T-cell (primary cell): ENCODE measurements around the gene SEC16B. TPM values are rescaled to one million over a fixed set of nuclear protein-coding genes. Genes with fewer than 3 reads are reported as not detected.
A peak's percentile ranks its signal among the peaks of the same experiment; 100 is the strongest.

Experiments used
- ATAC-seq, 4 experiments: fragments of 200-7000 bp in 3 of 4; fragments of 150-1000 bp in 1 of 4; cut with Tn5 transposase; replicated peaks in 1 of 4; 1 replicate in 3 of 4; 2 replicates in 1 of 4; pipeline ENCODE4 v1.10.0; 2021; ENCODE audit warnings: moderate library complexity in 3 of 4, mild to moderate bottlenecking in 2 of 4, moderate number of reproducible peaks in 1 of 4
- CTCF ChIA-PET, 2 donors: fragments of 300-600 bp; sonication (Branson Sonifier 250); formaldehyde crosslinking; loops; one replicate each; lab custom pipeline; 2022; ENCODE audit warnings: antibody characterized with exemption in 2 of 2; lab: Charles Lee
- POLR2A ChIA-PET, 2 donors: fragments of 300-600 bp; sonication (Branson Sonifier 250); formaldehyde crosslinking; loops; one replicate each; lab custom pipeline; 2022; ENCODE audit warnings: antibody characterized with exemption in 2 of 2; lab: Charles Lee
- DNase-seq, 35 experiments: peaks; one replicate each; pipeline versions ENCODE4 v3.0.0 to v3.0.0-alpha.2; 2013 to 2023
- H3K27ac ChIP-seq: one replicate; pipeline ENCODE4 v1.5.1; 2013; ENCODE audit warnings: low read length
- H3K27me3 ChIP-seq, 2 experiments: replicated peaks in 1 of 2; 1 replicate in 1 of 2; 2 replicates in 1 of 2; pipeline versions ENCODE4 v1.6.1 to v1.7.0; 2013; ENCODE audit warnings: low read length in 1 of 2, mixed read lengths in 1 of 2; ENCODE audit not compliant: control insufficient read depth in 2 of 2, insufficient read depth in 2 of 2; ENCODE audit errors: extremely low read depth in 1 of 2
- H3K36me3 ChIP-seq, 2 donors: 1 replicate in 1 of 2; 2 replicates in 1 of 2; pipeline versions ENCODE4 v1.6.1 to v1.7.0; 2013; ENCODE audit warnings: low read length in 1 of 2; ENCODE audit not compliant: control insufficient read depth in 2 of 2, insufficient read depth in 1 of 2; ENCODE audit errors: extremely low read depth in 1 of 2
- H3K4me1 ChIP-seq, 2 experiments: 1 replicate in 1 of 2; 2 replicates in 1 of 2; pipeline versions ENCODE4 v1.6.1 to v1.7.0; 2013; ENCODE audit warnings: low read length in 2 of 2, mixed read lengths in 1 of 2; ENCODE audit not compliant: insufficient read depth in 2 of 2, control insufficient read depth in 1 of 2; ENCODE audit errors: extremely low read depth in 1 of 2
- H3K4me3 ChIP-seq, 2 donors: 1 replicate in 1 of 2; 2 replicates in 1 of 2; pipeline versions ENCODE4 v1.5.1 to v1.7.0; 2013; ENCODE audit warnings: mild to moderate bottlenecking in 2 of 2, low read length in 1 of 2, moderate library complexity in 1 of 2; ENCODE audit not compliant: control insufficient read depth in 1 of 2; ENCODE audit errors: extremely low read depth in 1 of 2
- H3K9me3 ChIP-seq: 2 replicates; pipeline ENCODE4 v1.7.0; 2013
- H3K27ac Mint-ChIP-seq, 2 donors: one replicate each; pipeline ENCODE4 v1.8.0; 2020 to 2021; ENCODE audit warnings: mild to moderate bottlenecking in 2 of 2, mixed read lengths in 2 of 2
- H3K27me3 Mint-ChIP-seq, 2 donors: one replicate each; pipeline ENCODE4 v1.8.0; 2021 to 2022; ENCODE audit warnings: mixed read lengths in 2 of 2
- H3K36me3 Mint-ChIP-seq: one replicate; pipeline ENCODE4 v1.8.0; 2021; ENCODE audit warnings: mixed read lengths
- H3K4me1 Mint-ChIP-seq, 3 donors: one replicate each; pipeline ENCODE4 v1.8.0; 2020 to 2022; ENCODE audit warnings: mixed read lengths in 3 of 3, mild to moderate bottlenecking in 1 of 3
- H3K4me3 Mint-ChIP-seq, 3 donors: one replicate each; pipeline ENCODE4 v1.8.0; 2020 to 2022; ENCODE audit warnings: mild to moderate bottlenecking in 3 of 3, mixed read lengths in 3 of 3, moderate library complexity in 3 of 3
- H3K9me3 Mint-ChIP-seq, 3 donors: one replicate each; pipeline ENCODE4 v1.8.0; 2020 to 2022; ENCODE audit warnings: mixed read lengths in 3 of 3
- WGBS: methylation state at CpG from one replicate; pipeline ENCODE4 v1.1.5; 2013; ENCODE audit warnings: missing lambda C conversion rate; ENCODE audit not compliant: insufficient coverage; 5-methylcytosine and 5-hydroxymethylcytosine counted together
- total RNA-seq, 35 experiments: library from RNA in 6 of 35; stranded (reverse) in 6 of 35; fragments of 120-200 nt in 1 of 35; gene quantifications; one replicate each; pipeline versions ENCODE4 v1.2.1 to v1.2.4 and lab custom pipeline; 2013 to 2026

Gene SEC16B
- total RNA-seq, 5 donors from 2014 or later (not counting 1 experiment from before 2014, with no cell fraction given) = not detected

DNA sequence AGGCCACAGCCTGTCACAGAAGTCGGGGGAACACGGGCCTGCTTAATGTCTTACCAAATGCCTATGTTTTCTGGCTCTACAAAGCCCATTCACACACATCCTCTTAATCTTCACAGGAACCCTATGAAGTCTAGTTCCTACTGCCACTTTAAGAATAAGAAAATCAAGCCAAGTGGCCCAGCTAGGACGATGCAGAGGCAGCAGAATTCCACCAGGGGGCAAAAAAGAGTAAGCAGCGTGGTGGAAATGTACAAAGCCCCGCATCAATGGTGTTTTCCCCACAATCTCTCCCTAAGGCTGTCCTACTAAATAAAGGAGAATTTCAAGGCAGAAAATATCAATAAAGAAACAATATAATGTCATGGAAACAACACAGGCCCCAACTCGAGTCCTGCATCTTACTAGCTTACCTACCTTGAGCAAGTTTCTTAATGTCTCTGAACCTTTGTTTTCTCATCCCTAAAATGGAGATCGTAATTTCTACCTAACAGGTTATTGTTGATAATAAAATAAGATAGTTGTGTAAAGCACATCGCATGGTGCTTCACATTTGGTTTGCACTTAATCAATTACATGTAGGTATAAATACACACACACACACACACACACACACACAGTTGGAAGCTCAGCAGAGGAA is 21.4 kb downstream of the SEC16B start:
- Histone ChIP-seq H3K27ac (no peak overlapping the region), H3K9me3 (no peaks in the 10 kb centered on the region), H3K4me3 (no peak overlapping the region), H3K4me1 (no peaks in the 10 kb centered on the region), H3K27me3 (peaks cover 0 to 6% of the 10 kb centered on the region in 2 experiments), H3K36me3 (no peaks in the 10 kb centered on the region)
- Mint-ChIP-seq H3K27ac (no peak overlapping the region), H3K27me3 (peaks cover 0 to 5% of the 10 kb centered on the region in 2 donors), H3K36me3 (no peaks in the 10 kb centered on the region), H3K9me3 (no peaks in the 10 kb centered on the region), H3K4me1 (peaks cover 0 to 4% (median 0%) of the 10 kb centered on the region in 3 donors), H3K4me3 (no peak overlapping the region)
- peak in 1 of 35 experiments; percentile 9 for DNase-seq
- no peak for ATAC-seq
- 0% methylated on average over 1 of the region's 8 CpGs for WGBS
- ChIA-PET POLR2A (no interaction called here), CTCF (no interaction called here)

DNA sequence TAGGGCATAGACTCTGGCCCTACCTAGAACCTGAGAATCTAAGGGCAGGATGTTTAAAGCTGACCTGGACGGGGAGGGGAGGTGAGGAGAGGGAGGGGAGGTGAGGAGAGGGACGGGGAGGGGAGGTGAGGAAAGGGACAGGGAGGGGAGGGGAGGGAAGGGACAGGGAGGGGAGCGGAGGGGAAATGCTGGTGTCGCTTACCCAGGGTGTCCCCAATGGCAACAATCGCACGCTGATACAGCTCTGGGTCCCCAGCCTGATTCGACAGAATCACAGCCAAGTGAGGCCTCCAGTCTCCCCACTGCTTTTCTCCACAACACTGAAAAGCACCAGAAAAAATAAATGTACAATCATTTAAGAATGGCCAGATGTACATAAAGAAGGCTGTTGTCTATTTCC is 22.2 kb downstream of the SEC16B start:
- no peak overlapping the region for H3K4me3 ChIP-seq
- CTCF ChIA-PET = no interaction called here
- POLR2A ChIA-PET = no interaction called here
- no peaks in the 10 kb centered on the region for H3K36me3 ChIP-seq
- peaks cover 0 to 6% of the 10 kb centered on the region in 2 experiments for H3K27me3 ChIP-seq
- ATAC-seq (no peak), DNase-seq (no peak)
- WGBS = 20% methylated on average over 2 of the region's 7 CpGs
- Mint-ChIP-seq H3K27me3 (peaks cover 0 to 5% of the 10 kb centered on the region in 2 donors), H3K4me3 (no peak overlapping the region), H3K27ac (no peak overlapping the region), H3K4me1 (peaks cover 0 to 4% (median 0%) of the 10 kb centered on the region in 3 donors), H3K36me3 (no peaks in the 10 kb centered on the region), H3K9me3 (no peaks in the 10 kb centered on the region)
- no peak overlapping the region for H3K27ac ChIP-seq
- H3K4me1 ChIP-seq = no peaks in the 10 kb centered on the region
- no peaks in the 10 kb centered on the region for H3K9me3 ChIP-seq

DNA sequence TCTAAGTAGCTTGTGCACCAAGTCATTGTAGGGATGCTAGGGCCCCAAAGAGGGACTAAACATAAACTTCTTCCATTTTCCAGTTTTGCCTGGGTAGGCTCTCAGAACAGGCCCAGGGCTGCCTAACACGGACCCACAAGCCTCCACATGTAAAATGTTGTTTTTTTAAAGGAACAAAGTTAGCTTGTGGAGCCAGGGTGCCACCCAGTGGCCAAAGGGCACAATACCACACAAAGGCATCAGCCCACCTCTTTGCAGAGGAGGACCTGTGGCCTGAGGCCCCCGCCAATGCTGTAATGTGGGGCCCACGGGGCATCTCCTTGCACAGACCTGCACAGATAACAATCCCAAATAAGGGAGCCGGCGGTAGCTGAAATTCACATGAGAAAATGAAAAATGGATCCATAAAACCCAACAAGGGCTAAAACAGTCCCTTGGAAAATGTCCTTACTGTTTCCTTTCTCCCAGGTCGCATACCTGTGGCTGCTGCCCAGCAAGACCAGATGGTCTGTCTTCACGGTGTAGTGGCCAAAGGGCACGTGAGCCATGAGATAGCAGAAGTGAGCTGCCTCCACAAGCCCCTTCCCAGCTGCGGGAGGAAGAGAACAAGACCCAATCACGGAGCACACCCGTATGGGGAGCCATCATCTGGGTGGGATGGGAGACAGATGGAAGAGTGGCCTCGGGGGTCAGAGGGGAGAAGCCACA is 23.8 kb downstream of the SEC16B start:
- ChIA-PET POLR2A (no interaction called here), CTCF (no interaction called here)
- WGBS = 35% methylated on average over 7 of the region's 12 CpGs
- Mint-ChIP-seq H3K27me3 (peaks cover 0 to 5% of the 10 kb centered on the region in 2 donors), H3K9me3 (no peaks in the 10 kb centered on the region), H3K4me3 (no peak overlapping the region), H3K4me1 (peaks cover 0 to 4% (median 0%) of the 10 kb centered on the region in 3 donors), H3K27ac (no peak overlapping the region), H3K36me3 (no peaks in the 10 kb centered on the region)
- Histone ChIP-seq H3K27ac (no peak overlapping the region), H3K4me1 (no peaks in the 10 kb centered on the region), H3K27me3 (peaks cover 0 to 2% of the 10 kb centered on the region in 2 experiments), H3K36me3 (no peaks in the 10 kb centered on the region), H3K9me3 (no peaks in the 10 kb centered on the region), H3K4me3 (no peak overlapping the region)
- no peak for ATAC-seq
- peak in 2 of 35 experiments; percentile 1 to 8 for DNase-seq

DNA sequence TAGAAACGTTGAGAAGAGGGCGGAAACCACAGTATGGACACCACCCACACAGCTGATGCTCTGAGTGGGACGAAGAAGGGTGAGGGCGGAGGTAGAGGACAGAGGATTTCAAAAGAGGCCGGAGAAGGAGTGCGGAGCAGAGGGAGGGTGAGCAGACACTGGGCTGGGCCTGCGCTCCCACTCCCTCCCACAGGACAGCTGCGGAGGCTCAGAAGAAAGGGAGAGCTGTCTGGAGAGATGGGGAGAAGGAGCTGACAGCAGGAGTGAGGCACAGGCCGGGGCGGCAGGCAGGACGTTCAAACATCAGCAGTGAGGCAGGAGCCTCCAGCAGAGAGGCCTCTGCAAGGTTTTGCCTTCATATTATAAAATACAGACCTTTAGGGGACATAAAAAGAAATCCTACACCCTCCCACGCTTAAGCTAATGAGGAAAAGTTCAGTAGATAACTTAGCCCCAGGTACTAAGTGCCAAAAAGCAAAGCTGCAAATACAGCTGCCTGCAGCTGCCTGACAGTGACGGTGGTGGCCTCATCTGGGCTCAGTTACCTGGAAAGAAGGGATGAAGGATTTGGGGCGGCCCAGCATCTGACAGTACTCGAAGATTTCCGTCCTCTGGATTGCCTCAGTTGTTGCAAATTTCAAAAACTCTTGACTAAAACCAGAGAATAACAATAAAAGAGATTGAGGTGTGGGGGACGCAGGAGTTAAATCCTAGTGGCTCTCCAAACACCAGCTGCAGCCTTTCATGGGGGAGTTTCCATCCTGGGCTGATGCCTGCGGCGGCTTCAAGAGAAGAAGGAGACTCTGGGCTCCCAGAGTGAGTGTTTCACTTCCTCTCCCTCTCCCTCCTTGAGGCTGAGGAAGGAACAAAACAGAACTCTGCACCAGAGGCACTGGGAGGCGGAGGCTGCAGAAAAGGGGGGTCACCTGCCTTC is 25.6 kb downstream of the SEC16B start:
- DNase-seq = no peak
- Mint-ChIP-seq H3K27me3 (peaks cover 0 to 5% of the 10 kb centered on the region in 2 donors), H3K9me3 (no peaks in the 10 kb centered on the region), H3K4me3 (no peak overlapping the region), H3K4me1 (peaks cover 0 to 4% (median 0%) of the 10 kb centered on the region in 3 donors), H3K36me3 (no peaks in the 10 kb centered on the region), H3K27ac (no peak overlapping the region)
- Histone ChIP-seq H3K27me3 (peaks cover 0 to 2% of the 10 kb centered on the region in 2 experiments), H3K27ac (no peak overlapping the region), H3K9me3 (no peaks in the 10 kb centered on the region), H3K36me3 (no peaks in the 10 kb centered on the region), H3K4me1 (no peaks in the 10 kb centered on the region), H3K4me3 (no peak overlapping the region)
- ATAC-seq = no peak
- ChIA-PET CTCF (no interaction called here), POLR2A (no interaction called here)
- 73% methylated on average over 7 of the region's 20 CpGs for WGBS

DNA sequence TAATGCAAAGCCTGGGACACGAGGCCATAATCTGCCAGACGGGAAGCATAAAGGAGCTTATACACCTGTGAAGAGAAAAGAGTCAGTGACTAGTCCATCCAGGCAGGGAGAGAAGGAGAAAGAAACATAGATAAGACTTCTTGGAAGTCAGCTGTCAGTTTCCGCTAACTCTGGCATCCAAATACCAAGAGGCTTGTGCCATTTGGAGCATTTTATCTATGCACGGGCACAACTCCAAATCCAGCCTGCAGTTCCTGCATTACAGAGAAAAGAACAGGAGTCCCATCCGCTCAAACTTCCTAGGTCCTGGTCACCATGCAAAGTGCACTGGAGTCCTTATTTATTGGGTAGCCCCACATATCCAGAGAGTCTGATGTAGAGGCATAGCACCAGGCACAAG is 27.9 kb downstream of the SEC16B start:
- DNase-seq (no peak), ATAC-seq (no peak)
- H3K9me3 ChIP-seq = no peaks in the 10 kb centered on the region
- CTCF ChIA-PET = no interaction called here
- POLR2A ChIA-PET = no interaction called here
- no peaks in the 10 kb centered on the region for H3K4me1 ChIP-seq
- no peak overlapping the region for H3K27ac Mint-ChIP-seq
- H3K4me3 ChIP-seq = no peak overlapping the region
- no peak overlapping the region for H3K27ac ChIP-seq
- peaks cover 0 to 2% of the 10 kb centered on the region in 2 experiments for H3K27me3 ChIP-seq
- H3K27me3 Mint-ChIP-seq = peaks cover 0 to 5% of the 10 kb centered on the region in 2 donors
- H3K9me3 Mint-ChIP-seq = no peaks in the 10 kb centered on the region
- WGBS = 83% methylated on average over 4 of the region's 5 CpGs
- no peak overlapping the region for H3K4me3 Mint-ChIP-seq
- H3K4me1 Mint-ChIP-seq = peaks cover 0 to 4% (median 0%) of the 10 kb centered on the region in 3 donors
- no peaks in the 10 kb centered on the region for H3K36me3 ChIP-seq
- no peaks in the 10 kb centered on the region for H3K36me3 Mint-ChIP-seq

DNA sequence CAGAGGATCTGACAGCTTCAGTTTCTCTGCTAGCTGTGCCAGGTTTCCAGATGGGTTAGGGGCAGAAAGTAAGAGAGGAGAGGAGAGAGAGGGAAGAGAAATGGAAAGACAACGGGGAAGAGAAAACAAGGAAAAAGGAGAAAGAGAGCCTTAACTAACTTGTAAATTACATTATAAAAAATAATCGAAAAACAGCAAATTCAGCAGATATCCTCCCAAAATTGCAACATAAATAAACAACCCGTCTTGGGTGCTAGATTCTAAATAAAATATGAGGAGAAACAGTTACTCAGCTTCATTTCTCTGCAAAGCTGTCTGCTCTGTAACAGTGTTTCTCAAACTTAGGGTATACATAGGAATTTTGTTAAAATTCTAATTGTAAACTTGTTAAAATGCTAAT is 29.2 kb downstream of the SEC16B start:
- Histone ChIP-seq H3K9me3 (no peaks in the 10 kb centered on the region), H3K4me3 (no peak overlapping the region), H3K4me1 (no peaks in the 10 kb centered on the region), H3K27ac (no peak overlapping the region), H3K27me3 (peaks cover 0 to 2% of the 10 kb centered on the region in 2 experiments), H3K36me3 (no peaks in the 10 kb centered on the region)
- Mint-ChIP-seq H3K4me1 (peaks cover 0 to 4% (median 0%) of the 10 kb centered on the region in 3 donors), H3K9me3 (no peaks in the 10 kb centered on the region), H3K27ac (no peak overlapping the region), H3K27me3 (peaks cover 0 to 5% of the 10 kb centered on the region in 2 donors), H3K4me3 (no peak overlapping the region), H3K36me3 (no peaks in the 10 kb centered on the region)
- WGBS = no CpG with 5 or more reads among the region's 3 CpGs
- no peak for ATAC-seq
- ChIA-PET CTCF (no interaction called here), POLR2A (no interaction called here)
- no peak for DNase-seq
